ENCODE measurements around the gene GSTM4.

The GSTM4 gene

GRCh38 chr1:109624201-109625010, 31.5 kb upstream of the GSTM4 start:
- no peak for TF ChIP-seq CTCF (conservative IDR thresholded peaks at IDR 0.05; ENCODE audit: low read depth, low read length)
- no peaks in the 10 kb centered on the region for H4K20me1 ChIP-seq (ENCODE audit: insufficient read depth)
- H3K27ac ChIP-seq, result no peak overlapping the region
- H3K4me1 ChIP-seq (ENCODE audit: low read depth, poor library complexity, severe bottlenecking), result peaks cover 9% of the 10 kb centered on the region
- no peak overlapping the region for H3K4me2 ChIP-seq
- H3K9ac ChIP-seq, result no peak overlapping the region
- peaks cover 48% of the 10 kb centered on the region for H3K79me2 ChIP-seq (ENCODE audit: insufficient read depth, low read depth)
- peaks cover 15% of the 10 kb centered on the region; the same call in 1 of the 2 replicates for H3K36me3 ChIP-seq (ENCODE audit: insufficient read depth)
- no peak overlapping the region for H3K4me3 ChIP-seq (IDR thresholded peaks at IDR 0.05; ENCODE audit: insufficient read depth, low read depth, low read length)
- no peak overlapping the region for H2AFZ ChIP-seq (ENCODE audit: low read depth)
- no peaks in the 10 kb centered on the region for H3K27me3 ChIP-seq (ENCODE audit: insufficient read depth, low read depth)

GRCh38 chr1:109625176-109625575, 30.7 kb upstream of the GSTM4 start:
- H3K27ac ChIP-seq, result no peak overlapping the region
- H3K36me3 ChIP-seq (ENCODE audit: insufficient read depth), result peaks cover 18% of the 10 kb centered on the region; the same call in 1 of the 2 replicates
- no peaks in the 10 kb centered on the region for H4K20me1 ChIP-seq (ENCODE audit: insufficient read depth)
- no peak for TF ChIP-seq CTCF (conservative IDR thresholded peaks at IDR 0.05; ENCODE audit: low read depth, low read length)
- no peak overlapping the region for H3K9ac ChIP-seq
- H3K4me3 ChIP-seq (IDR thresholded peaks at IDR 0.05; ENCODE audit: insufficient read depth, low read depth, low read length), result no peak overlapping the region
- H3K4me1 ChIP-seq (ENCODE audit: low read depth, poor library complexity, severe bottlenecking), result peaks cover 9% of the 10 kb centered on the region
- H2AFZ ChIP-seq (ENCODE audit: low read depth), result no peak overlapping the region
- H3K4me2 ChIP-seq, result no peak overlapping the region
- no peaks in the 10 kb centered on the region for H3K27me3 ChIP-seq (ENCODE audit: insufficient read depth, low read depth)
- peaks cover 43% of the 10 kb centered on the region for H3K79me2 ChIP-seq (ENCODE audit: insufficient read depth, low read depth)

- H3K36me3 ChIP-seq (ENCODE audit: insufficient read depth), result peaks cover 19% of the 10 kb centered on the region; the same call in 1 of the 2 replicates
These were observed 30.0 kb upstream of the GSTM4 start for GRCh38 chr1:109625601-109626560.

More at GRCh38 chr1:109625601-109626560, 30.0 kb upstream of the GSTM4 start:
- H3K4me1 ChIP-seq (ENCODE audit: low read depth, poor library complexity, severe bottlenecking), result peaks cover 9% of the 10 kb centered on the region
- H2AFZ ChIP-seq (ENCODE audit: low read depth), result no peak overlapping the region
- TF ChIP-seq CTCF (conservative IDR thresholded peaks at IDR 0.05; ENCODE audit: low read depth, low read length), result no peak
- no peak overlapping the region for H3K27ac ChIP-seq
- no peak overlapping the region for H3K4me2 ChIP-seq
- H3K79me2 ChIP-seq (ENCODE audit: insufficient read depth, low read depth), result peaks cover 38% of the 10 kb centered on the region
- no peaks in the 10 kb centered on the region for H4K20me1 ChIP-seq (ENCODE audit: insufficient read depth)
- H3K9ac ChIP-seq, result no peak overlapping the region
- no peaks in the 10 kb centered on the region for H3K27me3 ChIP-seq (ENCODE audit: insufficient read depth, low read depth)
- H3K4me3 ChIP-seq (IDR thresholded peaks at IDR 0.05; ENCODE audit: insufficient read depth, low read depth, low read length), result no peak overlapping the region
